B cell (primary cell): Measurements from ENCODE around the gene SELENOV. TPM values are rescaled to one million over a fixed set of nuclear protein-coding genes. Genes with fewer than 3 reads are reported as not detected.

Experiments
- ATAC-seq: fragments of 200-7000 bp; cut with Tn5 transposase; one replicate; pipeline ENCODE4 v1.10.0; 2021; ENCODE audit warnings: low read depth, mild to moderate bottlenecking, moderate number of reproducible peaks, moderate library complexity
- CTCF ChIA-PET: fragments of 350-600 bp; sonication (Branson Sonifier 250); formaldehyde crosslinking; loops from one replicate; lab custom pipeline; 2021; ENCODE audit warnings: antibody characterized with exemption, inconsistent platforms; lab: Charles Lee
- POLR2A ChIA-PET: fragments of 350-600 bp; sonication (Branson Sonifier 250); formaldehyde crosslinking; loops from one replicate; lab custom pipeline; 2021; ENCODE audit warnings: antibody characterized with exemption; lab: Charles Lee
- DNase-seq: peaks from one replicate; pipeline ENCODE4 v3.0.0; 2013
- H2AFZ ChIP-seq: 2 replicates; pipeline ENCODE4 v1.6.1; 2012; ENCODE audit warnings: mild to moderate bottlenecking, low read depth, low read length; ENCODE audit not compliant: insufficient read depth, poor library complexity, severe bottlenecking
- H3K27ac ChIP-seq, 2 donors: 1 replicate in 1 of 2; 2 replicates in 1 of 2; pipeline ENCODE4 v1.5.1; 2012 to 2013; ENCODE audit warnings: low read length in 2 of 2, mild to moderate bottlenecking in 2 of 2, moderate library complexity in 1 of 2
- H3K27me3 ChIP-seq, 4 experiments: fragments of 200-600 bp in 1 of 4; sonication (generic) in 1 of 4; replicated peaks in 1 of 4; 1 replicate in 2 of 4; 2 replicates in 2 of 4; pipeline versions ENCODE4 v1.6.1 to v1.7.0; 2013 to 2016; ENCODE audit warnings: low read length in 3 of 4, mild to moderate bottlenecking in 2 of 4, mixed read lengths in 1 of 4, moderate library complexity in 1 of 4; ENCODE audit not compliant: insufficient read depth in 4 of 4, control insufficient read depth in 3 of 4; ENCODE audit errors: control extremely low read depth in 1 of 4
- H3K36me3 ChIP-seq, 2 experiments: replicated peaks in 1 of 2; 1 replicate in 1 of 2; 2 replicates in 1 of 2; pipeline versions ENCODE4 v1.6.1 to v1.7.1; 2013; ENCODE audit warnings: low read length in 1 of 2; ENCODE audit not compliant: insufficient read depth in 2 of 2, control insufficient read depth in 1 of 2; ENCODE audit errors: control extremely low read depth in 1 of 2, extremely low read depth in 1 of 2
- H3K4me1 ChIP-seq, 2 donors: fragments of 200-600 bp in 1 of 2; sonication (generic) in 1 of 2; 1 replicate in 1 of 2; 2 replicates in 1 of 2; pipeline versions ENCODE4 v1.5.1 to v1.6.1; 2013 to 2017; ENCODE audit warnings: low read length in 2 of 2; ENCODE audit not compliant: control insufficient read depth in 2 of 2, insufficient read depth in 2 of 2
- H3K4me2 ChIP-seq: replicated peaks from 2 replicates; pipeline ENCODE3; 2012; ENCODE audit warnings: mild to moderate bottlenecking, low read depth, low read length; ENCODE audit not compliant: poor library complexity, severe bottlenecking
- H3K4me3 ChIP-seq, 5 experiments: fragments of 200-600 bp in 1 of 5; sonication (generic) in 1 of 5; 1 replicate in 3 of 5; 2 replicates in 2 of 5; pipeline versions ENCODE4 v1.5.1 to v1.7.0; 2011 to 2016; ENCODE audit warnings: low read length in 4 of 5, mild to moderate bottlenecking in 4 of 5, low read depth in 2 of 5, control low read depth in 1 of 5, moderate library complexity in 1 of 5; ENCODE audit not compliant: insufficient read depth in 1 of 5; ENCODE audit errors: control extremely low read depth in 1 of 5, extremely low read depth in 1 of 5
- H3K79me2 ChIP-seq: fragments of 200-600 bp; sonication (generic); one replicate; pipeline ENCODE4 v1.6.0; 2016; ENCODE audit warnings: low read length; ENCODE audit not compliant: control insufficient read depth, insufficient read depth
- H3K9ac ChIP-seq: fragments of 200-600 bp; sonication (generic); 2 replicates; pipeline ENCODE4 v1.6.1; 2017; ENCODE audit warnings: mild to moderate bottlenecking, low read length, moderate library complexity
- H3K9me3 ChIP-seq, 3 donors: one replicate each; pipeline versions ENCODE4 v1.6.1 to v1.7.1; 2013; ENCODE audit warnings: low read length in 2 of 3; ENCODE audit not compliant: control insufficient read depth in 2 of 3, insufficient read depth in 1 of 3; ENCODE audit errors: control extremely low read depth in 1 of 3
- H4K20me1 ChIP-seq: 2 replicates; pipeline ENCODE4 v1.6.0; 2012; ENCODE audit warnings: mild to moderate bottlenecking, low read length; ENCODE audit not compliant: insufficient read depth, control insufficient read depth, poor library complexity, severe bottlenecking
- H3K27ac Mint-ChIP-seq: one replicate; pipeline ENCODE4 v1.8.0; 2021; ENCODE audit warnings: mixed read lengths
- H3K27me3 Mint-ChIP-seq: one replicate; pipeline ENCODE4 v1.8.0; 2021; ENCODE audit warnings: mixed read lengths
- H3K4me1 Mint-ChIP-seq: one replicate; pipeline ENCODE4 v1.8.0; 2021; ENCODE audit warnings: mixed read lengths
- H3K4me3 Mint-ChIP-seq: one replicate; pipeline ENCODE4 v1.8.0; 2021; ENCODE audit warnings: mixed read lengths
- H3K9me3 Mint-ChIP-seq: one replicate; pipeline ENCODE4 v1.8.0; 2022; ENCODE audit warnings: mixed read lengths; ENCODE audit not compliant: insufficient read depth
- EZH2 ChIP-seq: IDR thresholded peaks from 2 replicates; pipeline ENCODE4 v1.6.1; 2012; ENCODE audit warnings: borderline replicate concordance, low read depth, mild to moderate bottlenecking, moderate library complexity, low read length; ENCODE audit not compliant: insufficient read depth, poor library complexity, severe bottlenecking
- WGBS: methylation state at CpG from one replicate; pipeline ENCODE4 v1.1.5; 2013; ENCODE audit warnings: missing lambda C conversion rate; ENCODE audit not compliant: insufficient coverage; 5-methylcytosine and 5-hydroxymethylcytosine counted together
- intact Hi-C: fragments of 100-400 bp; cut with micrococcal nuclease; formaldehyde crosslinking; loops from one replicate; pipeline ENCODE4 v1.10.0; 2022
- polyA plus RNA-seq: library from polyadenylated mRNA; depleted of rRNA; stranded (reverse); fragments of >200 nt; gene quantifications from 2 replicates; pipeline ENCODE4 v1.2.3, GENCODE V29; 2012
- total RNA-seq, 2 donors: library from RNA; stranded (reverse); fragments of 120-200 nt in 1 of 2; gene quantifications; 1 replicate in 1 of 2; 2 replicates in 1 of 2; pipeline versions ENCODE4 v1.2.3 to v1.2.4, GENCODE V29; 2013 to 2022
- TF ChIP-seq, protein P1 (sequence below): fragments of 200-600 bp; IDR thresholded peaks from one replicate; pipeline ENCODE4 v1.8.0; 2022; ENCODE audit warnings: antibody characterized with exemption, mild to moderate bottlenecking

Gene SELENOV
- total and polyA plus RNA-seq, 2 donors (not counting 1 experiment from before 2014, with no cell fraction given) = not detected

DNA sequence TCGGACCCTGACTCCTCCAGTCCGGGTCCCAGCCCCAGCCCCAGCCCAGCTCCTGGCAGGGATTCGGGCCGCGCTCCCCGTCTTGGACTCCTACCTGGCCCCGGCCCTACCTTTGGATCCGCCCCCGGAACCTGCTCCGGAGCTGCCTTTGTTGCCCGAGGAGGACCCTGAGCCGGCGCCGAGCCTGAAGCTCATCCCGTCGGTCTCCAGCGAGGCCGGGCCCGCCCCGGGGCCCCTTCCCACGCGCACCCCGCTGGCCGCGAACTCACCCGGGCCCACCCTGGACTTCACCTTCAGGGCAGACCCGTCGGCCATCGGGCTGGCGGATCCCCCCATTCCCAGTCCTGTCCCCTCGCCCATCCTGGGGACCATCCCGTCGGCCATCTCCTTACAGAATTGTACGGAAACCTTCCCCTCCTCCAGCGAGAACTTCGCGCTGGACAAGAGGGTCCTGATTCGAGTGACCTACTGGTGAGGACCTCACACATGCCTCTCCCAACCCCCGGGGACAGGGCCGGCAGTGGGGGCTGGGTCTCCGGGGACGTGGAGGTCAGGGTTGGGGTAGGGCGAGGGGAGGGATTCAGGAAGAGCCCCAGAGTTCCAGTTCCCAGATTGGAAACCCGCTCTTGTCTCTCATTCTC is 732 bp downstream of the SELENOV start:
- ATAC-seq (no peak), DNase-seq (no peak)
- no peaks in the 10 kb centered on the region for H3K36me3 ChIP-seq
- intact Hi-C loops = no loop called here
- Mint-ChIP-seq H3K27ac (no peak overlapping the region), H3K4me1 (peaks cover 16% of the 10 kb centered on the region), H3K27me3 (peaks cover 31% of the 10 kb centered on the region), H3K9me3 (no peaks in the 10 kb centered on the region), H3K4me3 (peak overlapping the region; percentile 78)
- no peaks in the 10 kb centered on the region for H3K79me2 ChIP-seq
- peak overlapping the region; percentile 69 for H2AFZ ChIP-seq
- peaks cover 0 to 47% (median 32%) of the 10 kb centered on the region in 4 experiments for H3K27me3 ChIP-seq
- peak overlapping the region in 4 of 5 experiments; percentile 28 to 61 (median 42) for H3K4me3 ChIP-seq
- H3K4me1 ChIP-seq = peaks cover 20 to 25% of the 10 kb centered on the region in 2 donors
- WGBS = 7% methylated on average over 41 of the region's 44 CpGs
- TF ChIP-seq EZH2 = peak; percentile 85
- TF ChIP-seq, protein P1, sequence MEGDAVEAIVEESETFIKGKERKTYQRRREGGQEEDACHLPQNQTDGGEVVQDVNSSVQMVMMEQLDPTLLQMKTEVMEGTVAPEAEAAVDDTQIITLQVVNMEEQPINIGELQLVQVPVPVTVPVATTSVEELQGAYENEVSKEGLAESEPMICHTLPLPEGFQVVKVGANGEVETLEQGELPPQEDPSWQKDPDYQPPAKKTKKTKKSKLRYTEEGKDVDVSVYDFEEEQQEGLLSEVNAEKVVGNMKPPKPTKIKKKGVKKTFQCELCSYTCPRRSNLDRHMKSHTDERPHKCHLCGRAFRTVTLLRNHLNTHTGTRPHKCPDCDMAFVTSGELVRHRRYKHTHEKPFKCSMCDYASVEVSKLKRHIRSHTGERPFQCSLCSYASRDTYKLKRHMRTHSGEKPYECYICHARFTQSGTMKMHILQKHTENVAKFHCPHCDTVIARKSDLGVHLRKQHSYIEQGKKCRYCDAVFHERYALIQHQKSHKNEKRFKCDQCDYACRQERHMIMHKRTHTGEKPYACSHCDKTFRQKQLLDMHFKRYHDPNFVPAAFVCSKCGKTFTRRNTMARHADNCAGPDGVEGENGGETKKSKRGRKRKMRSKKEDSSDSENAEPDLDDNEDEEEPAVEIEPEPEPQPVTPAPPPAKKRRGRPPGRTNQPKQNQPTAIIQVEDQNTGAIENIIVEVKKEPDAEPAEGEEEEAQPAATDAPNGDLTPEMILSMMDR = no peak
- ChIA-PET CTCF (no interaction called here), POLR2A (interaction anchor here (1.0 kb wide), 1 partner anchor 80 kb away, joined by 3 read pairs; the partner anchor contains the start of gene RPS16)
- H3K4me2 ChIP-seq = peak overlapping the region; percentile 94
- H3K27ac ChIP-seq = no peak overlapping the region
- peak overlapping the region; percentile 65 for H3K9ac ChIP-seq
- H3K9me3 ChIP-seq = peaks cover 0 to 23% (median 0%) of the 10 kb centered on the region in 3 donors
- no peaks in the 10 kb centered on the region for H4K20me1 ChIP-seq

DNA sequence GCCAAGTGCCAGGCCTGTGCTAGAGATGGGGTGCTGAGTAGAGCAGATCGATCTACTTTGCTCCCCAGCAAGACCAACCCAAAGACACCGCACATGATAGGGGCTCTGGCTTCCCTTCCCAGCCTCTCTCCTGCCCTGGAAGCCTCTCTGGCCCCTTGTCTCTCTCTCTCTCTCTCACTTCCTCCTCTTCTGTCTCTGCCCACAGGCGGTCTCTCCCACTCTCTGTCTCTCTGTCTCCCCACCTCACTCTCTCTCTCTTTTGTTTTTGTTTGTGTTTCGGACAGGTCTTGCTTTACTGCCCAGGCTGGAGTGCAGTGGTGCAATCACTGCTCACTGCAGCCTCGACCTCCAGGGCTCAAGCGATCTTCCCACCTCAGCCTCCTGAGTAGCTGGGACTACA is 1.3 kb downstream of the SELENOV start:
- H3K79me2 ChIP-seq = no peaks in the 10 kb centered on the region
- ATAC-seq = peak; percentile 14
- CTCF ChIA-PET = interaction anchor here (0.6 kb wide), 1 partner anchor 24 kb away, joined by 5 read pairs; no protein-coding TSS in a partner anchor

More for the DNA sequence above, 1.3 kb downstream of the SELENOV start:
- no peaks in the 10 kb centered on the region for H3K9me3 Mint-ChIP-seq
- H3K27ac Mint-ChIP-seq = peak overlapping the region; percentile 17
- Histone ChIP-seq H3K9me3 (peaks cover 0 to 23% (median 0%) of the 10 kb centered on the region in 3 donors), H2AFZ (peak overlapping the region; percentile 69), H3K36me3 (no peaks in the 10 kb centered on the region), H4K20me1 (no peaks in the 10 kb centered on the region), H3K27me3 (peaks cover 0 to 47% (median 32%) of the 10 kb centered on the region in 4 experiments), H3K4me1 (peaks cover 20 to 25% of the 10 kb centered on the region in 2 donors), H3K4me3 (no peak overlapping the region), H3K27ac (no peak overlapping the region), H3K9ac (no peak overlapping the region), H3K4me2 (peak overlapping the region; percentile 94)
- POLR2A ChIA-PET = interaction anchor here (0.7 to 1.0 kb wide), 2 partner anchors 15 to 80 kb away, joined by 3 to 4 read pairs; partner anchors contain the start of gene RPS16
- 35% methylated on average over 6 of the region's 6 CpGs for WGBS
- peaks cover 16% of the 10 kb centered on the region for H3K4me1 Mint-ChIP-seq
- peak; percentile 43 for DNase-seq
- intact Hi-C loops = no loop called here
- H3K4me3 Mint-ChIP-seq = peak overlapping the region; percentile 78
- H3K27me3 Mint-ChIP-seq = peaks cover 31% of the 10 kb centered on the region
- TF ChIP-seq, protein P1 = no peak
- TF ChIP-seq EZH2 = no peak
